ENCODE results near the gene RAMP3.
"Not testable (repeated sequence)": the region's sequence is repeated elsewhere in the genome, so short reads cannot be mapped to it uniquely, and the experiment has no call there.

DNA sequence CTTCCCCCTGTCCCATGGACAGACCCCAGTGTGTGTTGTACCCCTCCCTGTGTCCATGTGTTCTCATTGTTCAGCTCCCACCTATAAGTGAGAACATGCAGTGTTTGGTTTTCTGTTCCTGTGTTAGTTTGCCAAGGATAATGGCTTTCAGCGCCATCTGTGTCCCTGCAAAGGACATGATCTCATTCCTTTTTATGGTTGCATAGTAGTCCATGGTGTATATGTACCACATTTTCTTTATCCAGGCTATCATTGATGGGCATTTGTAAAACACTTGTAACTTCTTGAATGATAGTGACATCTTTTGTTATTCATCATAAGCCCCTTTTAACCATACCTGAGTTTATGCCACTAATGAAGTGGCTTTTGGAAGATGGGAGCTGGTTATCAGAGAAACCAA lies 43.3 kb upstream of the RAMP3 start:
- TF ChIP-seq, protein P1, sequence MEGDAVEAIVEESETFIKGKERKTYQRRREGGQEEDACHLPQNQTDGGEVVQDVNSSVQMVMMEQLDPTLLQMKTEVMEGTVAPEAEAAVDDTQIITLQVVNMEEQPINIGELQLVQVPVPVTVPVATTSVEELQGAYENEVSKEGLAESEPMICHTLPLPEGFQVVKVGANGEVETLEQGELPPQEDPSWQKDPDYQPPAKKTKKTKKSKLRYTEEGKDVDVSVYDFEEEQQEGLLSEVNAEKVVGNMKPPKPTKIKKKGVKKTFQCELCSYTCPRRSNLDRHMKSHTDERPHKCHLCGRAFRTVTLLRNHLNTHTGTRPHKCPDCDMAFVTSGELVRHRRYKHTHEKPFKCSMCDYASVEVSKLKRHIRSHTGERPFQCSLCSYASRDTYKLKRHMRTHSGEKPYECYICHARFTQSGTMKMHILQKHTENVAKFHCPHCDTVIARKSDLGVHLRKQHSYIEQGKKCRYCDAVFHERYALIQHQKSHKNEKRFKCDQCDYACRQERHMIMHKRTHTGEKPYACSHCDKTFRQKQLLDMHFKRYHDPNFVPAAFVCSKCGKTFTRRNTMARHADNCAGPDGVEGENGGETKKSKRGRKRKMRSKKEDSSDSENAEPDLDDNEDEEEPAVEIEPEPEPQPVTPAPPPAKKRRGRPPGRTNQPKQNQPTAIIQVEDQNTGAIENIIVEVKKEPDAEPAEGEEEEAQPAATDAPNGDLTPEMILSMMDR (IDR thresholded peaks at IDR 0.05), result not testable (repeated sequence)
- not testable (repeated sequence) for TF ChIP-seq EP300, POLR2A, POLR2AphosphoS5 (IDR thresholded peaks at IDR 0.05)
